ENCODE data around the gene PMS2. TPM values are rescaled to one million over a fixed set of nuclear protein-coding genes. Genes with fewer than 3 reads are reported as not detected.
"Not testable (repeated sequence)": the region's sequence is repeated elsewhere in the genome, so short reads cannot be mapped to it uniquely, and the experiment has no call there.

PMS2 gene
- total RNA-seq, 1 experiment from 2014 or later = 17.1 TPM

DNA sequence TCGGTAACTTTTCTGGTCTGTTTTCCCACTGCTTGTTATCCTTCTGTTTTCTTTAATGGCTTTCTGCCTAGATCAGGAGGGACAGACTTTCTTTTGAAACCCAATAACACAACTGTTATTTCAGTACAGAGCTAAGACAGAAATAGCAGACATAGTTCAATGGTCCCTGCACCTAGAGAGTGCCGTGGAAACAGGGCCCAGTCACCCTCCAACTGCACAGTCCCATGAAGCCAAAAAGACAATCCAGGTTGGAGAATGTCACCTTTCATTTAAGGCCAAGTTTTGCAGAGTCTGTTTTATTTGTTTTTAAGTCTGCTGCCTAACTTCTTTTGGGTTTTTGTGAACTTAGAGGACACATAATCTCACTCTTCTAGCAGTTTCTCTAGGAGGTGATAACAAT lies 2.7 kb upstream of the PMS2 start:
- no peak overlapping the region for H3K4ac ChIP-seq (ENCODE audit: low read depth, low read length)
- Mint-ChIP-seq H3K4me3 (0 out of 5 replicates have a peak overlapping the region, but pooled peaks of 1 of the 2 experiments have one; percentile 92), H3K27ac (peak overlapping the region in 1 of 3 experiments; percentile 54; a peak in 2 of 7 replicates), H3K9me3 (no peaks in the 10 kb centered on the region), H3K27me3 (ENCODE audit: low read depth) (no peaks in the 10 kb centered on the region), H3K4me1 (peaks cover 9 to 22% of the 10 kb centered on the region in 2 experiments), H3K36me3 (ENCODE audit: insufficient read depth in 1 of 3, low read depth in 3 of 3) (peaks cover 37 to 56% (median 48%) of the 10 kb centered on the region in 3 experiments)
- TF ChIP-seq, protein P1, sequence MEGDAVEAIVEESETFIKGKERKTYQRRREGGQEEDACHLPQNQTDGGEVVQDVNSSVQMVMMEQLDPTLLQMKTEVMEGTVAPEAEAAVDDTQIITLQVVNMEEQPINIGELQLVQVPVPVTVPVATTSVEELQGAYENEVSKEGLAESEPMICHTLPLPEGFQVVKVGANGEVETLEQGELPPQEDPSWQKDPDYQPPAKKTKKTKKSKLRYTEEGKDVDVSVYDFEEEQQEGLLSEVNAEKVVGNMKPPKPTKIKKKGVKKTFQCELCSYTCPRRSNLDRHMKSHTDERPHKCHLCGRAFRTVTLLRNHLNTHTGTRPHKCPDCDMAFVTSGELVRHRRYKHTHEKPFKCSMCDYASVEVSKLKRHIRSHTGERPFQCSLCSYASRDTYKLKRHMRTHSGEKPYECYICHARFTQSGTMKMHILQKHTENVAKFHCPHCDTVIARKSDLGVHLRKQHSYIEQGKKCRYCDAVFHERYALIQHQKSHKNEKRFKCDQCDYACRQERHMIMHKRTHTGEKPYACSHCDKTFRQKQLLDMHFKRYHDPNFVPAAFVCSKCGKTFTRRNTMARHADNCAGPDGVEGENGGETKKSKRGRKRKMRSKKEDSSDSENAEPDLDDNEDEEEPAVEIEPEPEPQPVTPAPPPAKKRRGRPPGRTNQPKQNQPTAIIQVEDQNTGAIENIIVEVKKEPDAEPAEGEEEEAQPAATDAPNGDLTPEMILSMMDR (conservative IDR thresholded peaks at IDR 0.05) = no peak
- H3K14ac ChIP-seq (ENCODE audit: insufficient read depth, low read length) = no peak overlapping the region
- no peak overlapping the region for H3K4me2 ChIP-seq (ENCODE audit: insufficient read depth, insufficient read length, low read length)
- H4K8ac ChIP-seq (replicated peaks; ENCODE audit: insufficient read length, low read depth, low read length) = no peak overlapping the region
- no peak overlapping the region for H2AFZ ChIP-seq (ENCODE audit: low read length)
- peaks cover 2% of the 10 kb centered on the region for H4K20me1 ChIP-seq (ENCODE audit: control insufficient read depth, insufficient read depth, insufficient read length)
- H3K4me1 ChIP-seq (ENCODE audit: insufficient read depth, low read length) = no peaks in the 10 kb centered on the region
- H3K18ac ChIP-seq (ENCODE audit: insufficient read length, low read depth, low read length) = no peak overlapping the region
- no peak overlapping the region for H3T11ph ChIP-seq (ENCODE audit: low read length)
- peaks cover 2% of the 10 kb centered on the region for H3K23me2 ChIP-seq (ENCODE audit: insufficient read length, low read depth, low read length, poor library complexity, severe bottlenecking)
- H2BK120ac ChIP-seq (ENCODE audit: low read depth, low read length, poor library complexity, severe bottlenecking) = no peak overlapping the region
- H3K27ac ChIP-seq (ENCODE audit: insufficient read length, low read depth, low read length) = no peak overlapping the region
- no CpG with 5 or more reads among the region's 2 CpGs for WGBS (ENCODE audit: extremely low coverage, insufficient read length, low lambda C conversion rate)
- no peak overlapping the region for H3K9ac ChIP-seq (ENCODE audit: extremely low read depth, insufficient read length, low read length)
- H3K79me2 ChIP-seq (ENCODE audit: insufficient read depth, low read length) = peaks cover 4% of the 10 kb centered on the region; the same call in 1 of the 2 replicates
- no peak overlapping the region for H2BK5ac ChIP-seq (ENCODE audit: insufficient read length, low read length)
- no peak overlapping the region for H2BK20ac ChIP-seq (ENCODE audit: low read depth, low read length, poor library complexity, severe bottlenecking)
- H3K56ac ChIP-seq (ENCODE audit: insufficient read length, low read depth, low read length) = no peak overlapping the region
- no peak overlapping the region for H2BK12ac ChIP-seq (ENCODE audit: insufficient read length, low read depth, low read length)
- H3K23ac ChIP-seq (ENCODE audit: insufficient read length, low read depth, low read length) = no peak overlapping the region
- H4K91ac ChIP-seq (ENCODE audit: insufficient read length, low read depth, low read length) = no peak overlapping the region
- H3K79me1 ChIP-seq (ENCODE audit: insufficient read depth, low read depth, low read length, poor library complexity, severe bottlenecking) = peaks cover 11% of the 10 kb centered on the region
- H3K27me3 ChIP-seq (ENCODE audit: insufficient read depth, low read length) = no peaks in the 10 kb centered on the region
- no peak overlapping the region for H2BK15ac ChIP-seq (ENCODE audit: low read depth, low read length)
- H3K9me3 ChIP-seq (ENCODE audit: control insufficient read depth, low read depth, low read length) = no peaks in the 10 kb centered on the region
- H2AK5ac ChIP-seq (ENCODE audit: insufficient read length, low read length) = no peak overlapping the region
- H4K5ac ChIP-seq (ENCODE audit: insufficient read length, low read depth, low read length) = no peak overlapping the region
- DNase-seq = no peak

GRCh38 chr7:6010370-6010769 lies 1.5 kb upstream of the PMS2 start:
- H4K20me1 ChIP-seq (ENCODE audit: control insufficient read depth, insufficient read depth, insufficient read length); H3K79me2 ChIP-seq (ENCODE audit: insufficient read depth, low read length); H3K9me3 ChIP-seq (ENCODE audit: control insufficient read depth, low read depth, low read length); H3K23ac ChIP-seq (ENCODE audit: insufficient read length, low read depth, low read length); H3K18ac ChIP-seq (ENCODE audit: insufficient read length, low read depth, low read length); H4K5ac ChIP-seq (ENCODE audit: insufficient read length, low read depth, low read length); H3K9me3 Mint-ChIP-seq; H3K4me2 ChIP-seq (ENCODE audit: insufficient read depth, insufficient read length, low read length); H3K27me3 Mint-ChIP-seq (ENCODE audit: low read depth); H4K91ac ChIP-seq (ENCODE audit: insufficient read length, low read depth, low read length); H3K23me2 ChIP-seq (ENCODE audit: insufficient read length, low read depth, low read length, poor library complexity, severe bottlenecking); H3T11ph ChIP-seq (ENCODE audit: low read length); H3K14ac ChIP-seq (ENCODE audit: insufficient read depth, low read length); H2BK120ac ChIP-seq (ENCODE audit: low read depth, low read length, poor library complexity, severe bottlenecking); H2AK5ac ChIP-seq (ENCODE audit: insufficient read length, low read length); H3K27me3 ChIP-seq (ENCODE audit: insufficient read depth, low read length); H2AFZ ChIP-seq (ENCODE audit: low read length); H2BK12ac ChIP-seq (ENCODE audit: insufficient read length, low read depth, low read length); H2BK5ac ChIP-seq (ENCODE audit: insufficient read length, low read length); H3K4me1 ChIP-seq (ENCODE audit: insufficient read depth, low read length); H2BK20ac ChIP-seq (ENCODE audit: low read depth, low read length, poor library complexity, severe bottlenecking); H3K9ac ChIP-seq (ENCODE audit: extremely low read depth, insufficient read length, low read length); H4K8ac ChIP-seq (replicated peaks; ENCODE audit: insufficient read length, low read depth, low read length); H3K4ac ChIP-seq (ENCODE audit: low read depth, low read length); DNase-seq; H2BK15ac ChIP-seq (ENCODE audit: low read depth, low read length); H3K27ac ChIP-seq (ENCODE audit: insufficient read length, low read depth, low read length); H3K56ac ChIP-seq (ENCODE audit: insufficient read length, low read depth, low read length): not testable (repeated sequence)
- H3K4me1 Mint-ChIP-seq = peaks cover 9 to 22% of the 10 kb centered on the region in 2 experiments
- peak overlapping the region; percentile 28 to 82 (median 76); a peak in 4 of 7 replicates for H3K27ac Mint-ChIP-seq
- H3K4me3 Mint-ChIP-seq = peak overlapping the region; percentile 86 to 92
- H3K79me1 ChIP-seq (ENCODE audit: insufficient read depth, low read depth, low read length, poor library complexity, severe bottlenecking) = peaks cover 11% of the 10 kb centered on the region
- peaks cover 27 to 44% (median 36%) of the 10 kb centered on the region in 3 experiments for H3K36me3 Mint-ChIP-seq (ENCODE audit: insufficient read depth in 1 of 3, low read depth in 3 of 3)
- WGBS (ENCODE audit: extremely low coverage, insufficient read length, low lambda C conversion rate) = no CpG with 5 or more reads among the region's 8 CpGs
